ENCODE results near the gene SORBS1.

The SORBS1 gene

GRCh38 chr10:95337423-95338160 lies 223.6 kb downstream of the SORBS1 start:
- Histone ChIP-seq H3K4me1 (peaks cover 6 to 67% (median 29%) of the 10 kb centered on the region in 4 donors), H3K36me3 (peaks cover 90 to 92% (median 92%) of the 10 kb centered on the region in 3 donors), H3K4me3 (no peak overlapping the region), H3K27me3 (no peaks in the 10 kb centered on the region), H3K9me3 (no peaks in the 10 kb centered on the region), H3K27ac (peak overlapping the region; percentile 37 to 82)
- no peak for DNase-seq
- intact Hi-C loops (cut with DNase I; ENCODE audit: low total_unique reads): no loop called here
- no peak for TF ChIP-seq CTCF (IDR thresholded peaks at IDR 0.05)

GRCh38 chr10:95336702-95337101 lies 224.5 kb downstream of the SORBS1 start:
- TF ChIP-seq CTCF (IDR thresholded peaks at IDR 0.05): no peak
- Histone ChIP-seq H3K27me3 (no peaks in the 10 kb centered on the region), H3K9me3 (no peaks in the 10 kb centered on the region), H3K4me3 (no peak overlapping the region), H3K36me3 (peaks cover 90 to 92% (median 90%) of the 10 kb centered on the region in 3 donors), H3K4me1 (peaks cover 6 to 73% (median 30%) of the 10 kb centered on the region in 4 donors), H3K27ac (peak overlapping the region; percentile 37 to 82)
- intact Hi-C loops (cut with DNase I; ENCODE audit: low total_unique reads): no loop called here
- DNase-seq: no peak

- peaks cover 89 to 92% (median 90%) of the 10 kb centered on the region in 3 donors for H3K36me3 ChIP-seq
- H3K27ac ChIP-seq: peak overlapping the region in 1 of 2 donors; percentile 82
Measured at GRCh38 chr10:95335933-95336699, 225.1 kb downstream of the SORBS1 start.

GRCh38 chr10:95334805-95335144 lies 226.4 kb downstream of the SORBS1 start:
- no peaks in the 10 kb centered on the region for H3K9me3 ChIP-seq
- H3K4me1 ChIP-seq: peaks cover 6 to 87% (median 32%) of the 10 kb centered on the region in 4 donors
- intact Hi-C loops (cut with DNase I; ENCODE audit: low total_unique reads): no loop called here
- H3K27ac ChIP-seq: peak overlapping the region; percentile 82
- peaks cover 87 to 90% (median 87%) of the 10 kb centered on the region in 3 donors for H3K36me3 ChIP-seq
- no peak overlapping the region for H3K4me3 ChIP-seq
- no peaks in the 10 kb centered on the region for H3K27me3 ChIP-seq
- TF ChIP-seq CTCF (IDR thresholded peaks at IDR 0.05): no peak
- no peak for DNase-seq

More at GRCh38 chr10:95335933-95336699, 225.1 kb downstream of the SORBS1 start:
- H3K4me1 ChIP-seq: peaks cover 6 to 79% (median 32%) of the 10 kb centered on the region in 4 donors
- intact Hi-C loops (cut with DNase I; ENCODE audit: low total_unique reads): no loop called here
- DNase-seq: no peak
- H3K27me3 ChIP-seq: no peaks in the 10 kb centered on the region
- no peak overlapping the region for H3K4me3 ChIP-seq
- H3K9me3 ChIP-seq: no peaks in the 10 kb centered on the region
- no peak for TF ChIP-seq CTCF (IDR thresholded peaks at IDR 0.05)

- H3K9me3 ChIP-seq: no peaks in the 10 kb centered on the region
- intact Hi-C loops (cut with DNase I; ENCODE audit: low total_unique reads): no loop called here
- H3K27ac ChIP-seq: peak overlapping the region; percentile 82
- TF ChIP-seq CTCF (IDR thresholded peaks at IDR 0.05): no peak
- peaks cover 6 to 85% (median 32%) of the 10 kb centered on the region in 4 donors for H3K4me1 ChIP-seq
- H3K27me3 ChIP-seq: no peaks in the 10 kb centered on the region
- H3K36me3 ChIP-seq: peaks cover 86 to 90% (median 87%) of the 10 kb centered on the region in 3 donors
- no peak overlapping the region for H3K4me3 ChIP-seq
- peak; percentile 85 to 88 for DNase-seq
Measured at GRCh38 chr10:95333997-95334804, 227.0 kb downstream of the SORBS1 start.
